GM18951 (cell line): Measurements from ENCODE around the gene CCDC148.

Experiments used
- POLR2A ChIP-seq: IDR thresholded peaks from 4 replicates; pipeline ENCODE4 v1.6.1; 2011; ENCODE audit warnings: mild to moderate bottlenecking; ENCODE audit not compliant: insufficient read length, insufficient read depth; ENCODE audit errors: extremely low read depth
- in situ Hi-C: fragments of 300-500 bp; cut with MboI; formaldehyde crosslinking; loops from one replicate; pipeline ENCODE4 v1.12.0; 2022; ENCODE audit warnings: low sequenced_read_pairs, mixed read lengths, inconsistent platforms; ENCODE audit not compliant: unreplicated experiment

Gene CCDC148

GRCh38 chr2:158182676-158183295, 273.8 kb downstream of the CCDC148 start:
- no peak for TF ChIP-seq POLR2A
- in situ Hi-C loops = loop anchor here (25.0 kb wide), 1 partner anchor 555 kb away; no protein-coding TSS in a partner anchor

- in situ Hi-C loops = loop anchor here (25.0 kb wide), 1 partner anchor 556 kb away; no protein-coding TSS in a partner anchor
- TF ChIP-seq POLR2A = no peak
Measured at GRCh38 chr2:158181171-158181570, 275.4 kb downstream of the CCDC148 start.

- in situ Hi-C loops = loop anchor here (25.0 kb wide), 1 partner anchor 558 kb away; no protein-coding TSS in a partner anchor
- TF ChIP-seq POLR2A = no peak
Measured at GRCh38 chr2:158179660-158180059, 276.9 kb downstream of the CCDC148 start.

GRCh38 chr2:158178646-158179045, 277.9 kb downstream of the CCDC148 start:
- TF ChIP-seq POLR2A = no peak
- in situ Hi-C loops = loop anchor here (25.0 kb wide), 1 partner anchor 559 kb away; no protein-coding TSS in a partner anchor

- in situ Hi-C loops = loop anchor here (25.0 kb wide), 1 partner anchor 562 kb away; no protein-coding TSS in a partner anchor
- TF ChIP-seq POLR2A = no peak
Measured at GRCh38 chr2:158174956-158175355, 281.6 kb downstream of the CCDC148 start.

GRCh38 chr2:158174495-158174894, 282.1 kb downstream of the CCDC148 start:
- TF ChIP-seq POLR2A = no peak
- in situ Hi-C loops = no loop called here

- in situ Hi-C loops = no loop called here
- no peak for TF ChIP-seq POLR2A
Measured at GRCh38 chr2:158172719-158173118, 283.8 kb downstream of the CCDC148 start.

GRCh38 chr2:158154596-158154995, 302.0 kb downstream of the CCDC148 start:
- no peak for TF ChIP-seq POLR2A
- in situ Hi-C loops = no loop called here

- no peak for TF ChIP-seq POLR2A
- in situ Hi-C loops = no loop called here
Measured at GRCh38 chr2:158153270-158154015, 303.1 kb downstream of the CCDC148 start.

GRCh38 chr2:158144914-158145625, 311.5 kb downstream of the CCDC148 start:
- no peak for TF ChIP-seq POLR2A
- in situ Hi-C loops = no loop called here

GRCh38 chr2:158143703-158144360, 312.7 kb downstream of the CCDC148 start:
- no peak for TF ChIP-seq POLR2A
- in situ Hi-C loops = no loop called here

GRCh38 chr2:158142568-158143332, 313.8 kb downstream of the CCDC148 start:
- no peak for TF ChIP-seq POLR2A
- in situ Hi-C loops = no loop called here
